HT-29 (cell line): ENCODE measurements around the gene MAPK9. TPM values are rescaled to one million over a fixed set of nuclear protein-coding genes. Genes with fewer than 3 reads are reported as not detected.
"Not testable (repeated sequence)": the region's sequence is repeated elsewhere in the genome, so short reads cannot be mapped to it uniquely, and the experiment has no call there.

ENCODE experiments used
- DNase-seq: peaks from one replicate; pipeline ENCODE4 v3.0.0-alpha.2; 2015; ENCODE audit warnings: low spot score
- total RNA-seq: library from RNA; depleted of rRNA; stranded (reverse); fragments of >200 nt; shearing (Covaris generic); gene quantifications from 2 replicates; pipeline ENCODE4 v1.2.3, GENCODE V29; 2014

The MAPK9 gene
- total RNA-seq, 1 experiment from 2014 or later = 24.0 TPM

GRCh38 chr5:180235077-180235476 lies 56.8 kb downstream of the MAPK9 start:
- no peak for DNase-seq

GRCh38 chr5:180234271-180234670 lies 57.6 kb downstream of the MAPK9 start:
- no peak for DNase-seq

- DNase-seq = no peak
Observed at GRCh38 chr5:180233729-180234128, 58.2 kb downstream of the MAPK9 start.

- no peak for DNase-seq
Observed at GRCh38 chr5:180230017-180230416, 61.9 kb downstream of the MAPK9 start.

GRCh38 chr5:180222056-180222455 lies 69.8 kb downstream of the MAPK9 start:
- no peak for DNase-seq

GRCh38 chr5:180217797-180218196 lies 74.1 kb downstream of the MAPK9 start:
- no peak for DNase-seq

- DNase-seq = no peak
Observed at GRCh38 chr5:180216646-180217171, 75.2 kb downstream of the MAPK9 start.

GRCh38 chr5:180215783-180216630 lies 75.9 kb downstream of the MAPK9 start:
- no peak for DNase-seq

GRCh38 chr5:180214870-180215770 lies 76.8 kb downstream of the MAPK9 start:
- no peak for DNase-seq

- DNase-seq = no peak
Observed at GRCh38 chr5:180213657-180214207, 78.2 kb downstream of the MAPK9 start.

- DNase-seq = no peak
Observed at GRCh38 chr5:180213256-180213600, 78.7 kb downstream of the MAPK9 start.

GRCh38 chr5:180212363-180213255 lies 79.3 kb downstream of the MAPK9 start:
- no peak for DNase-seq

GRCh38 chr5:180211761-180212035 lies 80.2 kb downstream of the MAPK9 start:
- DNase-seq = no peak

- no peak for DNase-seq
Observed at GRCh38 chr5:180210961-180211760, 80.7 kb downstream of the MAPK9 start.

- DNase-seq = not testable (repeated sequence)
Observed at GRCh38 chr5:180210077-180210476, 81.8 kb downstream of the MAPK9 start.

- DNase-seq = peak; percentile 54
Observed at GRCh38 chr5:180209137-180209581, 82.7 kb downstream of the MAPK9 start, which contains the start of gene RASGEF1C. Gene RASGEF1C, minus strand, starts transcription at chr5:180209211. Its CDS starts 71,159 bp downstream, at chr5:180138052.

- DNase-seq = peak; percentile 2
Observed at GRCh38 chr5:180208435-180209081, 83.3 kb downstream of the MAPK9 start.

GRCh38 chr5:180208038-180208434 lies 83.8 kb downstream of the MAPK9 start:
- no peak for DNase-seq

GRCh38 chr5:180207593-180207992 lies 84.3 kb downstream of the MAPK9 start:
- DNase-seq = no peak

GRCh38 chr5:180206993-180207392 lies 84.9 kb downstream of the MAPK9 start:
- DNase-seq = no peak
